Measurements from ENCODE around the gene VSIR. TPM values are rescaled to one million over a fixed set of nuclear protein-coding genes. Genes with fewer than 3 reads are reported as not detected.
A peak's percentile ranks its signal among the peaks of the same experiment; 100 is the strongest.

The VSIR gene
- total and polyA plus RNA-seq, 9 donors = 23.5 to 45.0 (median 33.9) TPM

- Histone ChIP-seq H3K9me3 (replicated peaks; ENCODE audit: control insufficient read depth, low read depth, low read length) (no peaks in the 10 kb centered on the region), H3K36me3 (ENCODE audit: control insufficient read depth, insufficient read depth, low read length) (peaks cover 20% of the 10 kb centered on the region), H3K27me3 (ENCODE audit: control insufficient read depth, insufficient read depth, low read length) (no peaks in the 10 kb centered on the region), H3K27ac (ENCODE audit: low read length) (no peak overlapping the region), H3K4me3 (ENCODE audit: low read length) (no peak overlapping the region), H3K4me1 (ENCODE audit: control insufficient read depth, insufficient read depth, low read length) (peaks cover 47% of the 10 kb centered on the region)
- no peak for DNase-seq
- 76% methylated on average over 13 of the region's 16 CpGs for WGBS (ENCODE audit: insufficient coverage)
Observed at GRCh38 chr10:71755179-71755879, 18.0 kb downstream of the VSIR start.

GRCh38 chr10:71754562-71754961 is 18.8 kb downstream of the VSIR start:
- WGBS (ENCODE audit: insufficient coverage) = no CpG with 5 or more reads among the region's 3 CpGs
- H3K27ac ChIP-seq (ENCODE audit: low read length) = no peak overlapping the region
- H3K4me3 ChIP-seq (ENCODE audit: low read length) = no peak overlapping the region
- H3K27me3 ChIP-seq (ENCODE audit: control insufficient read depth, insufficient read depth, low read length) = no peaks in the 10 kb centered on the region
- peaks cover 24% of the 10 kb centered on the region for H3K36me3 ChIP-seq (ENCODE audit: control insufficient read depth, insufficient read depth, low read length)
- DNase-seq = no peak
- H3K4me1 ChIP-seq (ENCODE audit: control insufficient read depth, insufficient read depth, low read length) = peaks cover 55% of the 10 kb centered on the region
- H3K9me3 ChIP-seq (replicated peaks; ENCODE audit: control insufficient read depth, low read depth, low read length) = no peaks in the 10 kb centered on the region

- no peak overlapping the region for H3K4me3 ChIP-seq (ENCODE audit: low read length)
- no peaks in the 10 kb centered on the region for H3K27me3 ChIP-seq (ENCODE audit: control insufficient read depth, insufficient read depth, low read length)
- WGBS (ENCODE audit: insufficient coverage) = 60% methylated on average over 1 of the region's 8 CpGs
- H3K27ac ChIP-seq (ENCODE audit: low read length) = no peak overlapping the region
- peaks cover 60% of the 10 kb centered on the region for H3K4me1 ChIP-seq (ENCODE audit: control insufficient read depth, insufficient read depth, low read length)
- peaks cover 24% of the 10 kb centered on the region for H3K36me3 ChIP-seq (ENCODE audit: control insufficient read depth, insufficient read depth, low read length)
- no peak for DNase-seq
- H3K9me3 ChIP-seq (replicated peaks; ENCODE audit: control insufficient read depth, low read depth, low read length) = no peaks in the 10 kb centered on the region
Observed at GRCh38 chr10:71753960-71754505, 19.3 kb downstream of the VSIR start.

- no peak overlapping the region for H3K4me3 ChIP-seq (ENCODE audit: low read length)
- DNase-seq = peak; percentile 83
- H3K4me1 ChIP-seq (ENCODE audit: control insufficient read depth, insufficient read depth, low read length) = peaks cover 67% of the 10 kb centered on the region
- no peaks in the 10 kb centered on the region for H3K27me3 ChIP-seq (ENCODE audit: control insufficient read depth, insufficient read depth, low read length)
- no peaks in the 10 kb centered on the region for H3K9me3 ChIP-seq (replicated peaks; ENCODE audit: control insufficient read depth, low read depth, low read length)
- H3K27ac ChIP-seq (ENCODE audit: low read length) = no peak overlapping the region
- WGBS (ENCODE audit: insufficient coverage) = 62% methylated on average over 9 of the region's 15 CpGs
- peaks cover 21% of the 10 kb centered on the region for H3K36me3 ChIP-seq (ENCODE audit: control insufficient read depth, insufficient read depth, low read length)
Observed at GRCh38 chr10:71753091-71753959, 20.0 kb downstream of the VSIR start.

- WGBS (ENCODE audit: insufficient coverage) = 53% methylated on average over 6 of the region's 8 CpGs
- Histone ChIP-seq H3K36me3 (ENCODE audit: control insufficient read depth, insufficient read depth, low read length) (peaks cover 18% of the 10 kb centered on the region), H3K27ac (ENCODE audit: low read length) (no peak overlapping the region), H3K9me3 (replicated peaks; ENCODE audit: control insufficient read depth, low read depth, low read length) (no peaks in the 10 kb centered on the region), H3K4me3 (ENCODE audit: low read length) (no peak overlapping the region), H3K4me1 (ENCODE audit: control insufficient read depth, insufficient read depth, low read length) (peaks cover 75% of the 10 kb centered on the region), H3K27me3 (ENCODE audit: control insufficient read depth, insufficient read depth, low read length) (no peaks in the 10 kb centered on the region)
- no peak for DNase-seq
Observed at GRCh38 chr10:71752391-71753090, 20.8 kb downstream of the VSIR start.

GRCh38 chr10:71751515-71752224 is 21.6 kb downstream of the VSIR start:
- no peak overlapping the region for H3K4me3 ChIP-seq (ENCODE audit: low read length)
- peaks cover 84% of the 10 kb centered on the region for H3K4me1 ChIP-seq (ENCODE audit: control insufficient read depth, insufficient read depth, low read length)
- 73% methylated on average over 12 of the region's 14 CpGs for WGBS (ENCODE audit: insufficient coverage)
- H3K9me3 ChIP-seq (replicated peaks; ENCODE audit: control insufficient read depth, low read depth, low read length) = no peaks in the 10 kb centered on the region
- no peaks in the 10 kb centered on the region for H3K27me3 ChIP-seq (ENCODE audit: control insufficient read depth, insufficient read depth, low read length)
- no peak for DNase-seq
- H3K27ac ChIP-seq (ENCODE audit: low read length) = no peak overlapping the region
- peaks cover 18% of the 10 kb centered on the region for H3K36me3 ChIP-seq (ENCODE audit: control insufficient read depth, insufficient read depth, low read length)

- WGBS (ENCODE audit: insufficient coverage) = 70% methylated on average over 2 of the region's 5 CpGs
- no peak for DNase-seq
- peaks cover 18% of the 10 kb centered on the region for H3K36me3 ChIP-seq (ENCODE audit: control insufficient read depth, insufficient read depth, low read length)
- H3K4me1 ChIP-seq (ENCODE audit: control insufficient read depth, insufficient read depth, low read length) = peaks cover 86% of the 10 kb centered on the region
- H3K27me3 ChIP-seq (ENCODE audit: control insufficient read depth, insufficient read depth, low read length) = no peaks in the 10 kb centered on the region
- H3K9me3 ChIP-seq (replicated peaks; ENCODE audit: control insufficient read depth, low read depth, low read length) = no peaks in the 10 kb centered on the region
- no peak overlapping the region for H3K27ac ChIP-seq (ENCODE audit: low read length)
- no peak overlapping the region for H3K4me3 ChIP-seq (ENCODE audit: low read length)
Observed at GRCh38 chr10:71750986-71751385, 22.3 kb downstream of the VSIR start.

GRCh38 chr10:71750124-71750841 is 23.0 kb downstream of the VSIR start:
- Histone ChIP-seq H3K36me3 (ENCODE audit: control insufficient read depth, insufficient read depth, low read length) (peaks cover 18% of the 10 kb centered on the region), H3K4me1 (ENCODE audit: control insufficient read depth, insufficient read depth, low read length) (peaks cover 91% of the 10 kb centered on the region), H3K9me3 (replicated peaks; ENCODE audit: control insufficient read depth, low read depth, low read length) (no peaks in the 10 kb centered on the region), H3K27ac (ENCODE audit: low read length) (peak overlapping the region; percentile 85), H3K4me3 (ENCODE audit: low read length) (no peak overlapping the region), H3K27me3 (ENCODE audit: control insufficient read depth, insufficient read depth, low read length) (no peaks in the 10 kb centered on the region)
- WGBS (ENCODE audit: insufficient coverage) = 71% methylated on average over 7 of the region's 15 CpGs
- DNase-seq = no peak

GRCh38 chr10:71749396-71749795 is 23.9 kb downstream of the VSIR start:
- no peaks in the 10 kb centered on the region for H3K9me3 ChIP-seq (replicated peaks; ENCODE audit: control insufficient read depth, low read depth, low read length)
- H3K4me3 ChIP-seq (ENCODE audit: low read length) = no peak overlapping the region
- peaks cover 18% of the 10 kb centered on the region for H3K36me3 ChIP-seq (ENCODE audit: control insufficient read depth, insufficient read depth, low read length)
- no peaks in the 10 kb centered on the region for H3K27me3 ChIP-seq (ENCODE audit: control insufficient read depth, insufficient read depth, low read length)
- DNase-seq = no peak
- peaks cover 88% of the 10 kb centered on the region for H3K4me1 ChIP-seq (ENCODE audit: control insufficient read depth, insufficient read depth, low read length)
- H3K27ac ChIP-seq (ENCODE audit: low read length) = peak overlapping the region; percentile 85
- WGBS (ENCODE audit: insufficient coverage) = 83% methylated on average over 4 of the region's 4 CpGs

Measured in muscle of leg (tissue), 11 donors.